Epithelial cell of proximal tubule (primary cell): Measurements from ENCODE around the gene KCNMA1. TPM values are rescaled to one million over a fixed set of nuclear protein-coding genes. Genes with fewer than 3 reads are reported as not detected.

Source experiments
- DNase-seq: peaks from one replicate; pipeline ENCODE4 v3.0.0-alpha.2; 2011; ENCODE audit warnings: low read depth
- H3K4me3 ChIP-seq: 2 replicates; pipeline ENCODE4 v1.5.1; 2011; ENCODE audit warnings: low read depth, mild to moderate bottlenecking, low read length
- total RNA-seq: library from RNA; depleted of rRNA; stranded (reverse); fragments of >200 nt; gene quantifications from 2 replicates; pipeline ENCODE4 v1.2.3, GENCODE V29; 2015
- TF ChIP-seq, protein P1 (sequence below): conservative IDR thresholded peaks from 2 replicates; pipeline ENCODE4 v1.5.1; 2012; ENCODE audit warnings: low read depth, mild to moderate bottlenecking, low read length

KCNMA1 gene
- total RNA-seq, 1 donor from 2014 or later = 12.5 TPM

DNA sequence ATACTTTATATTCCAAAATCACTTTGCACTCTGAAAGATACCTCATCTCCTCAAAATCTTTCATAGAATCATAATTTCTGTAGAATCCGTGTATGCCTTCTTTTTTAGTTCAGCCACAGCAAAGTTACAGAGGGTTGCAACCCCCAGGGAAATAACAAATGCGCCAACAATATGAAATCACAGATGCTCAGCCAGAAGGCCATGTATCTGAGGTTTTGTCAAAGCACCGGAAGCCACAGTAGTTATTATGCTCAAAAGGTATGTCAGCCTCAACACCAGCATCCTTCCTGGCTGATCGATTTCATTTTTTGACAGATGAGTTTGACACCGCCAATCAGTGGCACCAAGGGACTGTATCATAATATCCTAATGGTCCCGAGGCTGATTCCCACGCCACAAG is 204.1 kb downstream of the KCNMA1 start:
- DNase-seq = no peak
- H3K4me3 ChIP-seq = no peak overlapping the region
- TF ChIP-seq, protein P1, sequence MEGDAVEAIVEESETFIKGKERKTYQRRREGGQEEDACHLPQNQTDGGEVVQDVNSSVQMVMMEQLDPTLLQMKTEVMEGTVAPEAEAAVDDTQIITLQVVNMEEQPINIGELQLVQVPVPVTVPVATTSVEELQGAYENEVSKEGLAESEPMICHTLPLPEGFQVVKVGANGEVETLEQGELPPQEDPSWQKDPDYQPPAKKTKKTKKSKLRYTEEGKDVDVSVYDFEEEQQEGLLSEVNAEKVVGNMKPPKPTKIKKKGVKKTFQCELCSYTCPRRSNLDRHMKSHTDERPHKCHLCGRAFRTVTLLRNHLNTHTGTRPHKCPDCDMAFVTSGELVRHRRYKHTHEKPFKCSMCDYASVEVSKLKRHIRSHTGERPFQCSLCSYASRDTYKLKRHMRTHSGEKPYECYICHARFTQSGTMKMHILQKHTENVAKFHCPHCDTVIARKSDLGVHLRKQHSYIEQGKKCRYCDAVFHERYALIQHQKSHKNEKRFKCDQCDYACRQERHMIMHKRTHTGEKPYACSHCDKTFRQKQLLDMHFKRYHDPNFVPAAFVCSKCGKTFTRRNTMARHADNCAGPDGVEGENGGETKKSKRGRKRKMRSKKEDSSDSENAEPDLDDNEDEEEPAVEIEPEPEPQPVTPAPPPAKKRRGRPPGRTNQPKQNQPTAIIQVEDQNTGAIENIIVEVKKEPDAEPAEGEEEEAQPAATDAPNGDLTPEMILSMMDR = no peak

DNA sequence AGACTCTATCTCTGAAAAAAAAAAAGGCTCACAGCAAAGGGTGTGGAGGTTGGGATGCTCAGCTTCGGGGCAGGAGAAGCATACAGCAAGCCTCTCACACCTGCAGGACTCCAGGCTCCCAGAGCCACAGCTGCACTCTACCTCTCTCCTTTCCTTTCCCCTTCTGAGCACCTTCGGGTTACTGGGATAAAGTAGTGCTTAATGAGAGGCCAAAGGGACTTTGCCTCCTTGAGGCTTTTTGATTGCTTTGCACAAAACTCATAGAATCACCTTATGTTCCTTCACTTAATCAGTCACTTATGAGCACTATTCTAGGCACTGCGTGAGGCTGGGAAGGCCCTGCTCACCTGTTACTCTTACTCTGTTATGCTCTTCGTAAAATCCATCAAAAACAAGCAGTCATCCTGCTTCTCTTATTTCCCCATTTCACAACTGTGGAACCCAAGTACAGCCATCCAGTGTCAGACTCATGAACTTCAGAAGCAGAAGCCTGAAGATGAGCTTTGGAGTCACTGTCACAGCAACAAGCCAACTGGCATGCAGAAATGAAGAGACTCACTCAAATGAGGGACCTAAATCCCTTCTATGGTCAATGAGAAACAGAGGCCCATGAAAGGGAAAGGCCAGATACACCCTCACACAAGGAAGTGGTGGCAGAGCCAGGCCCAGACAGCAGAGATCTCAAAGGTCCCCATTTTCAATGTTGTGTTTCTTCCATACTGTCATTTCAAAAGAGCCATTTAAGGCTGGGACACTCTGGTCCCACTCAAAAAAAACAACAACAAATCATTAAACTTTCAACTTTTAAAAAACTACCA is 205.4 kb downstream of the KCNMA1 start:
- TF ChIP-seq, protein P1 = no peak
- no peak for DNase-seq
- no peak overlapping the region for H3K4me3 ChIP-seq

DNA sequence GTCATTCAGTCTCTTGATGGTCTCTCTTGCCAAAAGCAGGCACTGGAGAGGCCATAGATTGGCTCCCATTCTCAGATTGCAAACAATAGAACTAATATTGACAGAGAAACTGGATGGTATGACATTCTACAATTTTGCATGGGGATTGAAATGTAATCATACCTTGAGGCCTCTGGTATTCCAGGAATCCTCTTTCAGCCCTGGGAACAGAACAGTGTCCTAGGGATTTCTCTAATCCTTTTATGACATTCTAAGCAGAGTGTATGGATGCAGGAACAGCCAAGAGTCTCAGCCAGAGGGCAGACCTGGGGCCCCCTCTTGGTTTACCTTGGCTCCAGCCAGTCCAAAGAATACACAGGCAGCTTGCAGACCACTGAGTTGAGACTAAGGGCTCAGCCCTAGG is 206.4 kb downstream of the KCNMA1 start:
- TF ChIP-seq, protein P1 = peak; percentile 15
- H3K4me3 ChIP-seq = no peak overlapping the region
- no peak for DNase-seq

DNA sequence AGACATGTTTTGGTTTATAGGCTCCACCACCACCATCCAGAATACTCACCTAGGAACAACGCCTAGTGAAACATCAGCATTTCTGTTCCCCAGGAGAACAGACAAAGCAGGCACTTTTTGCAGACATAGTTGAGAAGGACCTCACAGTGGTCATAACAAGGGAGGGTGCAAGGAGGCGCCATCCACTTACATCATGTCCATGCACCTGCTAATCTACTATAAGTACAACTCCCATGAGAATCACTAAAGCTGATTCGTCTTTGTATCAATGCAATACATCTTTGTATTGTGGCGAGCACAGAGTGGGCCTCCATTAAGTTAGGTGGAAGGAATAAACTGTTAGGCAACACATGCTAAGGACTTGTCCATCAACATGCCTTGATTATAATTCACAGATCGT is 207.1 kb downstream of the KCNMA1 start:
- TF ChIP-seq, protein P1 = peak; percentile 13
- DNase-seq = no peak
- no peak overlapping the region for H3K4me3 ChIP-seq

DNA sequence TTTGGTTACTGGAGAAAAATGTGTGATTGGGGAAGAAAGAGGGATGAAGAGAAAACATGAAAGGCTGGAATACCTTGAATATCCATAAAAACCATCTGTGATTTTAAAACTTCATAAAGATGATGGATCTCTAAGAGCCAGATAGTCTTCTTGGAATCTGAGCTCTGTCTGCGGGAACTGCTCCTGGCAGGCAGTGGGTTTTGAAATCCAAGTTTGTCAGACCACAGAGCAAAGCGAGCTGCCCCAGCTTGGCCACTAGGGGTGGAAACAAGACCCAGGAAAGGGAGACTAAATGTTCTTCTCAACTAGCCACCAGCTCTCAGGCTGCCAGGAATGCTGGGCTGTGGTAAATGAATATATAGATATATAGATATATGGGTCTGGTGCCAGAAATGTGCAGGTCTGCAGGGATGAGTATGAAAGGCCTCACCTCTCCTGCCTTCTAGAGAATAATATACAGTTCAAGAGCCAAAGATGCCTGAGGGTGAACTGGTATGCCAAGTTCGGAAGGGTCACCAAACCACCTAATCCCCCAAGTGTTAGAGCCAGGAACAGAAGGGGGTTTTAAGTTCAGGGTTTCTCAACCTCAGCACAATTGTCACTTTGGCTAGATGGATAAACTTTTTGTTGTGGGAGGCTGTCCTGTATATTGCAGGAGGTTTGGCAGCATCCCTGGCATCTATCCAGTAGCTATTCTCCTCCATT is 208.8 kb downstream of the KCNMA1 start:
- no peak overlapping the region for H3K4me3 ChIP-seq
- TF ChIP-seq, protein P1 = peak; percentile 75
- DNase-seq = no peak

DNA sequence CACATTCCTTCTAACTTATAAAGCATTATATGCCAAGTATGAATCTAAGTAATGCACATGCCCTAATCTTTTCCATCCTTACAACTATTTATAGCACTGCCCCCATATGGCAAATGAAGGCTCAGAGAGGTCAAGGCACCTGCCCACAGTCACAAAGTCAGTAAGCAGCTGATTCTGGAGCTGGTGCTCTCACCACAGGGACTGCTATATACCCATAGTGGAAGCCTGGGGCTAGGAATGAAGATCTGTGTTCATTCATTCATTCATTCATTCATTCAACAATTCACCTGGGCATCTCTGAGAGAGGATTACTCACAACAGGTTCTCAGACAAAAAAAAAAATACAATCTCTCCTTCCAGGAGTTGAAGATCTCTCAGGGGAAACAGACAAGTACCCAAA is 213.4 kb downstream of the KCNMA1 start:
- DNase-seq = no peak
- TF ChIP-seq, protein P1 = no peak
- H3K4me3 ChIP-seq = no peak overlapping the region
